Lower leg skin (tissue), 3 donors: Measurements from ENCODE around the gene ZBTB40.

Source experiments
- POLR2A ChIP-seq, 2 donors: fragments of 450-650 bp; IDR thresholded peaks; one replicate each; pipeline ENCODE4 v1.6.1; 2016 to 2017; ENCODE audit warnings: antibody characterized with exemption in 2 of 2, mild to moderate bottlenecking in 1 of 2, moderate library complexity in 1 of 2
- TF ChIP-seq, protein P1 (sequence below), 3 donors: fragments of 450-650 bp; IDR thresholded peaks; one replicate each; pipeline ENCODE4 v1.5.1; 2016; ENCODE audit warnings: antibody characterized with exemption in 3 of 3, mild to moderate bottlenecking in 3 of 3, moderate library complexity in 2 of 3

GRCh38 chr1:22420455-22421053 is 31.1 kb upstream of the ZBTB40 start:
- TF ChIP-seq, protein P1, sequence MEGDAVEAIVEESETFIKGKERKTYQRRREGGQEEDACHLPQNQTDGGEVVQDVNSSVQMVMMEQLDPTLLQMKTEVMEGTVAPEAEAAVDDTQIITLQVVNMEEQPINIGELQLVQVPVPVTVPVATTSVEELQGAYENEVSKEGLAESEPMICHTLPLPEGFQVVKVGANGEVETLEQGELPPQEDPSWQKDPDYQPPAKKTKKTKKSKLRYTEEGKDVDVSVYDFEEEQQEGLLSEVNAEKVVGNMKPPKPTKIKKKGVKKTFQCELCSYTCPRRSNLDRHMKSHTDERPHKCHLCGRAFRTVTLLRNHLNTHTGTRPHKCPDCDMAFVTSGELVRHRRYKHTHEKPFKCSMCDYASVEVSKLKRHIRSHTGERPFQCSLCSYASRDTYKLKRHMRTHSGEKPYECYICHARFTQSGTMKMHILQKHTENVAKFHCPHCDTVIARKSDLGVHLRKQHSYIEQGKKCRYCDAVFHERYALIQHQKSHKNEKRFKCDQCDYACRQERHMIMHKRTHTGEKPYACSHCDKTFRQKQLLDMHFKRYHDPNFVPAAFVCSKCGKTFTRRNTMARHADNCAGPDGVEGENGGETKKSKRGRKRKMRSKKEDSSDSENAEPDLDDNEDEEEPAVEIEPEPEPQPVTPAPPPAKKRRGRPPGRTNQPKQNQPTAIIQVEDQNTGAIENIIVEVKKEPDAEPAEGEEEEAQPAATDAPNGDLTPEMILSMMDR (IDR thresholded peaks at IDR 0.05): peak in 1 of 3 donors; percentile 30
- TF ChIP-seq POLR2A (IDR thresholded peaks at IDR 0.05): no peak
